Measurements from ENCODE around the gene CLTCL1. TPM values are rescaled to one million over a fixed set of nuclear protein-coding genes. Genes with fewer than 3 reads are reported as not detected.

CLTCL1 gene
- total RNA-seq, 1 donor from 2014 or later, result 5.4 TPM

DNA sequence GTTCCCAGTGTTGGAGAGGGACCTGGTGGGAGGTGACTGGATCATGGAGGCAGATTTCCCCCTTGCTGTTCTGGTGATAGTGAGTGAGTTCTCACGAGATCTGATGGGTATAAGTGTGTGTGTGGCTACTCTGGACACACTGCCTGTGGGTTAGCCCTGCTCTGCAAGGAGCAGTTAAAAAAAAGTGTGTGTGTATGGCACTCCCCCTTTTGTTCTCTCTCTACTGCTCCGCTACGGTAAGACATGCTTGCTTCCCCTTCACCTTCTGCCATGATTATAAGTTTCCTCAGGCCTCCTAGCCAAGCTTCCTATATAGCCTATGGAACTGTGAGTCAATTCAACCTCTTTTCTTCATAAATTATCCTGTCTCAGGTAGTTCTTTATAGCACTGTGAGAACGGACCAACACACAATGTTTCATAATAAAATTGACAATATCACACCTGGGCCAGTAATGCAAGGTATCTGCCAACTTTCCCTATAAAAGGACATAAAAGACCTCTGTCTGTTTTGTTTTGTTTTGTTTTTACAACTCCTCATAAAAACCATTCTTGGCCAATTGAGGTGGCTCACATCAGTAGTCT, 20.2 kb downstream of the CLTCL1 start:
- Histone ChIP-seq H3K4me1 (no peaks in the 10 kb centered on the region), H3K27ac (no peak overlapping the region), H3K36me3 (no peaks in the 10 kb centered on the region), H3K9me3 (peaks cover 4% of the 10 kb centered on the region), H3K27me3 (no peaks in the 10 kb centered on the region), H3K4me3 (no peak overlapping the region)
- no peak for DNase-seq (ENCODE audit: extremely low spot score in 2 of 2)
- intact Hi-C loops (cut with DNase I), result no loop called here
- TF ChIP-seq, protein P1, sequence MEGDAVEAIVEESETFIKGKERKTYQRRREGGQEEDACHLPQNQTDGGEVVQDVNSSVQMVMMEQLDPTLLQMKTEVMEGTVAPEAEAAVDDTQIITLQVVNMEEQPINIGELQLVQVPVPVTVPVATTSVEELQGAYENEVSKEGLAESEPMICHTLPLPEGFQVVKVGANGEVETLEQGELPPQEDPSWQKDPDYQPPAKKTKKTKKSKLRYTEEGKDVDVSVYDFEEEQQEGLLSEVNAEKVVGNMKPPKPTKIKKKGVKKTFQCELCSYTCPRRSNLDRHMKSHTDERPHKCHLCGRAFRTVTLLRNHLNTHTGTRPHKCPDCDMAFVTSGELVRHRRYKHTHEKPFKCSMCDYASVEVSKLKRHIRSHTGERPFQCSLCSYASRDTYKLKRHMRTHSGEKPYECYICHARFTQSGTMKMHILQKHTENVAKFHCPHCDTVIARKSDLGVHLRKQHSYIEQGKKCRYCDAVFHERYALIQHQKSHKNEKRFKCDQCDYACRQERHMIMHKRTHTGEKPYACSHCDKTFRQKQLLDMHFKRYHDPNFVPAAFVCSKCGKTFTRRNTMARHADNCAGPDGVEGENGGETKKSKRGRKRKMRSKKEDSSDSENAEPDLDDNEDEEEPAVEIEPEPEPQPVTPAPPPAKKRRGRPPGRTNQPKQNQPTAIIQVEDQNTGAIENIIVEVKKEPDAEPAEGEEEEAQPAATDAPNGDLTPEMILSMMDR (IDR thresholded peaks at IDR 0.05), result no peak
- TF ChIP-seq POLR2AphosphoS5 (IDR thresholded peaks at IDR 0.05; ENCODE audit: insufficient read depth in 1 of 2, low read depth in 1 of 2) (no peak), POLR2A (IDR thresholded peaks at IDR 0.05) (no peak)

DNA sequence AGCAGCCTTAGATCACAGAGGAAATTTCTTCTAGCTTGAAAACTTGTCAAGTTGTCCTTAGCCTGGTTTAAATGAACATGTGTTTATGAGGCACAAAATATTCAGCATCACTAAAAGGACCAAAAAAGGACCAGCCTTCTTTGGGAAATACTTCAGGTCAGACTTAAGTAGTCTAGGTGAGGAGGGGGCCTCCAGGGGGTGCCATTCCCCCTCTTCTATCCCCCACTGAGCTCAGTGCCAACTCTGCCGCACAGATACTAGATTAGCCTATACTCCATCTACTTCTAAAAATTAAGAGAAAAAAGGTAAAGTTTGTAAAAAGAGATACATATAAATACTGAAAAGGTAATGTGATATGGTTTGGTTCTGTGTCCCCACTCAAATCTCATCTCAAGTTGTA, 20.6 kb downstream of the CLTCL1 start:
- Histone ChIP-seq H3K36me3 (no peaks in the 10 kb centered on the region), H3K9me3 (peaks cover 6% of the 10 kb centered on the region), H3K4me1 (no peaks in the 10 kb centered on the region), H3K4me3 (no peak overlapping the region), H3K27me3 (no peaks in the 10 kb centered on the region), H3K27ac (no peak overlapping the region)
- intact Hi-C loops (cut with DNase I), result no loop called here
- no peak for DNase-seq (ENCODE audit: extremely low spot score in 2 of 2)
- TF ChIP-seq, protein P1 (IDR thresholded peaks at IDR 0.05), result no peak

DNA sequence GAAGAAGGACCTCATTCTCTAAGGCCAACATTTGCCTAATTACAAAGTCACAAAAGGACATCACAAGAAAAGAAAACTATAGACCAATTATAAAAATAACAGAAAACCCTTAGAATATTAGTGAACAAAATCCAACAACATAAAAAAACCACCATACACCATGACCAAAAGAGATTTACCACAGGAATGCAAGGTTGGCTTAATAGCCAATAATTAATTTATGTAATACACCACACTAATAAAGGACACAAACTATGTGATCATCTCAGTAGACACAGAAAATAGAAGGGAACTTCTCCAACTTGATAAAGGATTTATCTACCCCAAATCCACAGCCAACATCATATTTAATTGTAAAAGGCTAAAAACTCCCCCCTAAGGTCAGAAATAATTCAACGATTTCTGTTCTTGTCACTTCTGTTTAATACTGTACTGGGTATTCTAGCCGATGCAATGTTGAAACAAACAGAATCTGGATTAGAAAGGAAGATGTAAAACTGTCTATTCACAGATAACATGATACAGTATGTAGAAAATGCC, 24.9 kb downstream of the CLTCL1 start:
- DNase-seq (ENCODE audit: extremely low spot score in 2 of 2), result no peak
- no peaks in the 10 kb centered on the region for H3K36me3 ChIP-seq
- no peaks in the 10 kb centered on the region for H3K4me1 ChIP-seq
- TF ChIP-seq POLR2AphosphoS5 (IDR thresholded peaks at IDR 0.05; ENCODE audit: insufficient read depth in 1 of 2, low read depth in 1 of 2) (no peak), POLR2A (IDR thresholded peaks at IDR 0.05) (no peak)
- TF ChIP-seq, protein P1 (IDR thresholded peaks at IDR 0.05), result no peak
- H3K27ac ChIP-seq, result no peak overlapping the region
- H3K27me3 ChIP-seq, result no peaks in the 10 kb centered on the region
- H3K9me3 ChIP-seq, result peaks cover 6% of the 10 kb centered on the region
- H3K4me3 ChIP-seq, result no peak overlapping the region
- intact Hi-C loops (cut with DNase I), result no loop called here

DNA sequence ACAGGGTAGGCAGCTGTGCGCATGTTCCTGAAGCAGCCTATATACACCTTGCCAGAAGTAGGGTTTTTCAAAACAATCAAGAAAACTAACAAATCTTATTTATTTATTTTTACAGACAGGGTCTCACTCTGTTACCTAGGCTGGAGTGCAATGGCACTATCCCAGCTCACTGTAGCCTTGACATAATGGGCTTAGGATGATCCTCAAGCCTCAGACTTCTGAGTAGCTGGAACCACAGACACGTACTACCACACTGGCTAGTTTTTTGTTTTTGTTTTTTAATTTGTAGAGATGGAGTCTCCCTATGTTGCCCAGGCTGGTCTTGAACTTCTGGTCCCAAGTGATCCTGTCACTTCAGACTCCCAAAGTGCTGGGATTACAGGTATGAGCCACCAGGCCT, 25.7 kb downstream of the CLTCL1 start:
- no peaks in the 10 kb centered on the region for H3K4me1 ChIP-seq
- H3K36me3 ChIP-seq, result no peaks in the 10 kb centered on the region
- intact Hi-C loops (cut with DNase I), result no loop called here
- H3K27ac ChIP-seq, result no peak overlapping the region
- DNase-seq (ENCODE audit: extremely low spot score in 2 of 2), result no peak
- H3K27me3 ChIP-seq, result no peaks in the 10 kb centered on the region
- no peak overlapping the region for H3K4me3 ChIP-seq
- peaks cover 6% of the 10 kb centered on the region for H3K9me3 ChIP-seq
- TF ChIP-seq POLR2AphosphoS5 (IDR thresholded peaks at IDR 0.05; ENCODE audit: insufficient read depth in 1 of 2, low read depth in 1 of 2) (no peak), POLR2A (IDR thresholded peaks at IDR 0.05) (no peak)
- TF ChIP-seq, protein P1 (IDR thresholded peaks at IDR 0.05), result no peak

DNA sequence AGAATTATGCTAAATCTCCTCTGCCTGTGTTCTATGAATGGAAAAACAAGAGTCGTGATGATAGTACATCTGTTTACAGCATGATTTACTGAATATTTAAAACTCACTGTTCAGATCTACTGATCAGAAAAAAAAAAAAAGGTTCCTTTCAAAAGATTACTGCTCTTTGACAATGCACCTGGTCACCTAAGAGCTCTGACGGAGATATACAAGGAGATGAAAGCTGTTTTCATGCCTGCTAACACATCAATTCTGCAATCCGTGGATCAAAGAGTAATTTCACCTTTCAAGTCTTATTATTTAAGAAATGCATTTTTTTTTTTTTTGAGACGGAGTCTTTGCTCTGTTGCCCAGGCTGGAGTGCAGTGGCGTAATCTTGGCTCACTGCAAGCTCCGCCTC, 30.7 kb downstream of the CLTCL1 start:
- Histone ChIP-seq H3K9me3 (no peaks in the 10 kb centered on the region), H3K27me3 (no peaks in the 10 kb centered on the region), H3K36me3 (no peaks in the 10 kb centered on the region), H3K27ac (no peak overlapping the region), H3K4me3 (no peak overlapping the region), H3K4me1 (peaks cover 10% of the 10 kb centered on the region)
- TF ChIP-seq POLR2A (IDR thresholded peaks at IDR 0.05) (no peak), POLR2AphosphoS5 (IDR thresholded peaks at IDR 0.05; ENCODE audit: insufficient read depth in 1 of 2, low read depth in 1 of 2) (no peak)
- TF ChIP-seq, protein P1 (IDR thresholded peaks at IDR 0.05), result no peak
- intact Hi-C loops (cut with DNase I), result no loop called here
- no peak for DNase-seq (ENCODE audit: extremely low spot score in 2 of 2)
